ENCODE results near the gene CSN1S1.
"Not testable (repeated sequence)": the region's sequence is repeated elsewhere in the genome, so short reads cannot be mapped to it uniquely, and the experiment has no call there.

The CSN1S1 gene

GRCh38 chr4:69930768-69931167 is at the start of gene CSN1S1:
TSS of gene CSN1S1 (plus strand) at chr4:69931068. CDS start at chr4:69932556, 1,488 bp downstream.
- DNase-seq (ENCODE audit: extremely low read depth in 1 of 2, low read depth in 1 of 2) = no peak

- no peak for DNase-seq (ENCODE audit: extremely low read depth in 1 of 2, low read depth in 1 of 2)
These were observed 49.6 kb upstream of the CSN1S1 start for GRCh38 chr4:69881173-69881773.

GRCh38 chr4:69882150-69882549 is 48.7 kb upstream of the CSN1S1 start:
- DNase-seq (ENCODE audit: extremely low read depth in 1 of 2, low read depth in 1 of 2) = no peak

- DNase-seq (ENCODE audit: extremely low read depth in 1 of 2, low read depth in 1 of 2) = no peak
These were observed 42.5 kb upstream of the CSN1S1 start for GRCh38 chr4:69888336-69888735.

- DNase-seq (ENCODE audit: extremely low read depth in 1 of 2, low read depth in 1 of 2) = no peak
These were observed 36.7 kb upstream of the CSN1S1 start for GRCh38 chr4:69894186-69894585.

- no peak for DNase-seq (ENCODE audit: extremely low read depth in 1 of 2, low read depth in 1 of 2)
These were observed 36.1 kb upstream of the CSN1S1 start for GRCh38 chr4:69894721-69895120.

- no peak for DNase-seq (ENCODE audit: extremely low read depth in 1 of 2, low read depth in 1 of 2)
These were observed 34.2 kb upstream of the CSN1S1 start for GRCh38 chr4:69896530-69897116.

GRCh38 chr4:69907151-69907550 is 23.7 kb upstream of the CSN1S1 start:
- no peak for DNase-seq (ENCODE audit: extremely low read depth in 1 of 2, low read depth in 1 of 2)

- no peak for DNase-seq (ENCODE audit: extremely low read depth in 1 of 2, low read depth in 1 of 2)
These were observed 21.7 kb upstream of the CSN1S1 start for GRCh38 chr4:69909195-69909594.

- no peak for DNase-seq (ENCODE audit: extremely low read depth in 1 of 2, low read depth in 1 of 2)
These were observed 20.7 kb upstream of the CSN1S1 start for GRCh38 chr4:69910016-69910782.

- DNase-seq (ENCODE audit: extremely low read depth in 1 of 2, low read depth in 1 of 2) = no peak
These were observed 10.0 kb upstream of the CSN1S1 start for GRCh38 chr4:69920874-69921273.

- DNase-seq (ENCODE audit: extremely low read depth in 1 of 2, low read depth in 1 of 2) = not testable (repeated sequence)
These were observed 7.0 kb upstream of the CSN1S1 start for GRCh38 chr4:69923782-69924410.

GRCh38 chr4:69934150-69934549 is 3.3 kb downstream of the CSN1S1 start:
- DNase-seq (ENCODE audit: extremely low read depth in 1 of 2, low read depth in 1 of 2) = no peak

GRCh38 chr4:69936566-69936965 is 5.7 kb downstream of the CSN1S1 start:
- DNase-seq (ENCODE audit: extremely low read depth in 1 of 2, low read depth in 1 of 2) = no peak

- no peak for DNase-seq (ENCODE audit: extremely low read depth in 1 of 2, low read depth in 1 of 2)
These were observed 20.7 kb downstream of the CSN1S1 start for GRCh38 chr4:69951602-69952001.

- no peak for DNase-seq (ENCODE audit: extremely low read depth in 1 of 2, low read depth in 1 of 2)
These were observed 26.3 kb downstream of the CSN1S1 start for GRCh38 chr4:69957209-69957608.

GRCh38 chr4:69965628-69966027 is 34.8 kb downstream of the CSN1S1 start, which contains the start of gene CSN2:
TSS of gene CSN2 (minus strand) at chr4:69965728. CDS start at chr4:69960995, 4,733 bp downstream.
- DNase-seq (ENCODE audit: extremely low read depth in 1 of 2, low read depth in 1 of 2) = no peak

- no peak for DNase-seq (ENCODE audit: extremely low read depth in 1 of 2, low read depth in 1 of 2)
These were observed 39.2 kb downstream of the CSN1S1 start for GRCh38 chr4:69970071-69970470.

GRCh38 chr4:69974631-69975030 is 43.8 kb downstream of the CSN1S1 start:
- DNase-seq (ENCODE audit: extremely low read depth in 1 of 2, low read depth in 1 of 2) = no peak

- no peak for DNase-seq (ENCODE audit: extremely low read depth in 1 of 2, low read depth in 1 of 2)
These were observed 46.7 kb downstream of the CSN1S1 start for GRCh38 chr4:69977582-69977981.

- DNase-seq (ENCODE audit: extremely low read depth in 1 of 2, low read depth in 1 of 2) = no peak
These were observed 53.2 kb downstream of the CSN1S1 start for GRCh38 chr4:69984030-69984443.

- no peak for DNase-seq (ENCODE audit: extremely low read depth in 1 of 2, low read depth in 1 of 2)
These were observed 55.8 kb downstream of the CSN1S1 start for GRCh38 chr4:69986663-69987062.

All from stimulated activated CD8-positive, alpha-beta memory T cell treated with anti-CD3 and anti-CD28 coated beads, Interleukin-7, amount 100 ng/mL, for 48 hours (primary cell).